GM21529 (cell line): ENCODE measurements around the gene NXPH1.

Experiments
- ATAC-seq: cut with Tn5 transposase; IDR thresholded peaks from one replicate; pipeline ENCODE4 v1.9.1; 2021; ENCODE audit not compliant: unreplicated experiment

NXPH1 gene

GRCh38 chr7:8435590-8436545 lies 2.5 kb downstream of the NXPH1 start:
- no peak for ATAC-seq

- ATAC-seq, result peak; percentile 89
These were observed 3.6 kb downstream of the NXPH1 start for GRCh38 chr7:8436965-8437364.

DNA sequence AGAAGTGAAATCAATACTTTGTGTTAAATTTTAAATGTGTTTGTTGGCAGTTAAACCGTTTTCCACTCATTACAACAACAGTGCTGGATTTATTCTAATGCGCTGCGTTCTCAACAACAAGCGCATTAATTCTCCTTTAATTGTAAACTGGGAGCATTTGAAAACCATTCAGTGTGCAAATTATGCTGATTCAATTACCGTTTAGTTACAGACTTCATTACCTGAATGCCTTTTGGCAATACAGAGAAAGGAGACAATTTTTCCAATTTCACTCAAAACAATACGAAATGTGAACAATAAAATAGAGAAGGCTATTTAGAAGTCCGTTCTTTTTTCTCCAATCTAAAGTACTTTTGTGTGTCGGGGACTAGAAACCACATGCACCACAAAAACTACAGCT lies 4.2 kb downstream of the NXPH1 start:
- no peak for ATAC-seq

DNA sequence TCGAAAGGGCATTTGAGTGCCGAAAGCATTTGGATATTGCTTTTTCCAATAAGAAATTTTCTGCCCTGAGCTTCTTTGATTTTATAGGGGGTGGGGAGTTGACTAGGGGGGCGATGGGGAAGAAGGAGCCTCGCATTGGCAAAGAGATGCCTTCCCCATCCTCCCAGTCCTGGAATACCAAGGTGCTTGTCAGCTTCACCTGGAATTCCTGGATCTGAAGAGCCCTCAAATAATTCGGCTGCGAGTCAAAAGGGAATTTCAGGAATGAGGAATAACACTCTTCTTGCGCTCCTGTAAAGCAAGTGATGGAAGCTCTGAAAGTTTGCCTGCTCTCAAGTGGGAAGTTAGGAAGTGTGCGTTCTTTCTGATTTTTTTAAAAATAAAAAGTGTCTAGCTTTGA lies 7.3 kb downstream of the NXPH1 start:
- ATAC-seq, result no peak

DNA sequence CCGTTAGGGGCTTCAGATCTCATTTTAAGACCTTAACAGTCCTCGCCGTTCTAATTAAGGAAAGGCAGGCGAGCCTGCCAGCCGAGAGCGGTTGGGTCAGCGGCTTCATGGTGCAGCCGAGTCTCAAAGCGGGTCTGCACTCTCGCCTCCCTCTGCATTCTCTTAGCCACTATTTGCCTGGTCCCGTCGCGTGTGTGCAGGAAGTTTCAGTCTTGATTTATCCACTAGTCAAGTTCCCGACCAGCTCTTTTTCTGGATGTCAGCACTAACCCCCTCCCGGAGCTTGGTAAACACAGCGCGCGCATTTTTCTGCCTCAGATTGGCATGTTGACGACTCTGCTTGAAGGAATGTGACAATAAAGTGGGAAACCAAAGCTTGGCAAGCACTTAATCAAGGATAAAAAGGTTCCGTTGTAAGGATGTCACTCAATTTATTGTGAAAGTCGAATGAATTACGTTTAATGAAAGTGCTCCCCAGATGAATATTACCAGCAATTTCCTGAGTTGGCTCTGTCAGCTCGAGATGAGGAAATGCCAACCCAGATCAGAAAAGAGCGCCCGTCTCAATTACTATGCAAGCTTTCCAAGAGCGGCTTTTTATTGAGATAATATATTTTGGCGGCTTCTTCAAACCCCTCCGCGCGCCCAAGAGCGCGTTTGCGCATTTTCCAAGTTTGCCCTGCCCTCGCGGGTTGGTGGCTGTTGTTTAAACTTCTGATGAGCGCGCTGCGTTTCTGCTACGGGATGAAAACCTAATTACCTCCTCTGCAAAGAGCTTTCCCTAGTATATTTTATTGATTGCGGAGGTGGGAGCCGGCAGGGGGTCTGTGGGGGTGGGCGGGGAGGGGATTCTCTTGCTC lies 7.9 kb downstream of the NXPH1 start:
- ATAC-seq, result no peak

DNA sequence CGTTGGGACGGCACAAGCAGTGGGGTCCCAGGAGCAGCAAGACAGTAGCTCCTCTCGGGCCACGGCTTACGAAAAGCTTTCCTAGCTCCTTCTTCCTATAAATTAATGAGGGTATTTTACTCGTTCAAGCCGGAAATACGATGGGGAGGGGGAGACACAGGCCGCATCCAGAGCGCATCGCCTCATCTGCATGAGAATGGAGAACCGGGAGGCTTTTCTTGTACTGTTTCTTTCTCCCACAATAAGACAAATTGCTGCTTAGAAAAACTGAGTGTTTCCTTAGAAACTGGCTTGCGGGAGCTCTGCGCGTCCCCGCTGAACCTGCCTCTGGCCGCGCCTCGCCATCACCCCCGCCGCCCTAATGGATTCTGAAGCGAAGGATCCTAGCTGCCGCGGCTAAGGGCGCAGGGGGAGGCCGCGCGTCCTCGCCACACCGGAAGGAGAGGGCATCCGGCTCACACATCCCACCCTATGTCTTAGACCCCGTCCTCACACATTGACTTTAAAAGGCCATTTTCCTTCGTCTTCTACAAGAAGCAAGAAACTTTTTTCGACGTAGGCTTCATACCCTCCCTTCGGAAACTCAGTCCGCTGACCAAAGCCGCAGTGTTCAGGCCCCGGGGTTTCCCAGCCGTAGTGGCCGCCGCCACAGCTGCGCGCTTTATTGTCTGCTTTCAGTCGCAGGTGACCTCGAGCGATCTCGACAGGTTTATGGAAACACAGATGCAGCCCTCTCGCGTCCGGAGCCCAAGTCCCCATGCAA lies 8.8 kb downstream of the NXPH1 start:
- no peak for ATAC-seq

DNA sequence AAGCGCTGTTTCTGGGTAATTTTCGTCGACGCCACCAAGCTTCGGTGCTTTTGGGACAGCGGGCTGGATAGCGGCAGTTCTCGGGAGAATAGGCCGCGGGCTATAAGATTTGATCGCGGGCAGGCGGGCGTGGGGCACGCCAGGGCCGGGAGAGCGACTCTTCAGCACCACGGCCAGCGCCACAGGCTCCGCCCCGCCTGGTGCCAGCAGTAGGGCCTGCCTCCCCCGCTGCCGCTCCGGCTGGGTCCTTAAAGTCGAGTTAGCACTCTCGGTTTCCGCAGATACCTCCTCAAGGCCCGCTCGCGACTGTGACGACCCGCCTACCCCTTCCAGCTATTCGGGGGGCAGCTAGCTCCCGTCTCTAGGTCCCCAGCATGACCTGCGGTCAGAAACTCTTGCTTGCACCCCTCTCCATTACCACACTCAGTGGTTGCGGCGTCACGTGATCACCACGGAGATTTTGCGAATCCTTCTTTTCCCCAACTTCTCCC lies 9.4 kb downstream of the NXPH1 start:
- ATAC-seq, result no peak

- no peak for ATAC-seq
These were observed 10.4 kb downstream of the NXPH1 start for GRCh38 chr7:8443576-8444467.

- ATAC-seq, result no peak
These were observed 11.0 kb downstream of the NXPH1 start for GRCh38 chr7:8444468-8444769.

DNA sequence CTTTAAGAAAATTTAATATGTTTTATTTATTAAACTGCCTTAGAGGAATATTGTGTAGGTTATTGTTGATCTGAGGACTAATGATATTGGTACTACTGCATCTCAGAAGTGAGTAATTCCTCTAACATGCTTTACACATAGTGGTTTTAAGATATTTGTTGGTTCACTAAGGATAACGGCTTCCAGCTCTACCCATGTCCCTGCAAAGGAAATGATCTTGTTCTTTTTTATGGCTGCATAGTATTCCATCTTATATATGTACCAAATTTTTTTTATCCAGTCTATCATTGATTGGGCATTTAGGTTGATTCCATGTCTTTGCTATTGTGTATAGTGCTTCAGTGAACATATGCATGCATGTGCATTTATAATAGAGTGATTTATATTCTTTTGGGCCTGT lies 20.1 kb downstream of the NXPH1 start:
- no peak for ATAC-seq

DNA sequence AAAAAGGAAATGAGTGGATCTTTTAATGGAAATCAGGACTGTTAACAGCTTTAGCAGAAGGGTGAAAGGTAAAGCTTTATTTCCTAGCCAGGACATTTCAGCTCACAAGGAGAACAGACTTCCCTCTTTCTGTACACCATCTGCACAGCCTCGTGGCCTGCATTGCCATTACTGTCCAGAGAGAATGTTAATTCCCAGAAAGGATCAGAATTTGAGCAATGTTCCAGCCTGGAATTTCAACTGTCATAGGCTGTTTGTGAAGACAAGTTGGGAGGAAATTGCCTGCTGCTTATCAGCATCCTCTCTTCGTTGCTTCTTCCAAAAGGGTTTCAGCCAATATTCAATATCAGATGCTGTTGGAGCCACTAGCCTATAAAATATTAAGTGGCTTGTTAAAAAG lies 22.0 kb downstream of the NXPH1 start:
- no peak for ATAC-seq

DNA sequence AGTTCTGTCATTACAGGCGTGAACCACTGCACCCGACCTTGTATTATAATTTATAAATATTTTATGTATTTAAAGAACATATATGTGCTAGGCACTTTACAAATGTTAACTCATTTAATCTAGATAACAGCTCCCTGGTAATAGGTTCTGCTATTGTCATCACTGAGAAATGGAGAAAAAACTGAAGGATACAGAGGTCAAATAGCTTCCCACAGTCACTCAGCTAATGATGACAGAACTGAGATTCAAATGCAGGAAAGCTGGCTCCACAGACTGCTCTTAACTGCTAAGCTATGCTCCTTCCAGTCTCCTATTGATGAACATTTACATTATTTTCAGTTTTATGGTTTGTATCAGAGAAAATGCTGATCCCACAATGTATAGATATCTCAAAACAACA lies 28.9 kb downstream of the NXPH1 start:
- ATAC-seq, result no peak

- no peak for ATAC-seq
These were observed 31.9 kb downstream of the NXPH1 start for GRCh38 chr7:8465338-8465737.

GRCh38 chr7:8480527-8480926 lies 47.1 kb downstream of the NXPH1 start:
- ATAC-seq, result no peak

- no peak for ATAC-seq
These were observed 47.7 kb downstream of the NXPH1 start for GRCh38 chr7:8481096-8481495.

DNA sequence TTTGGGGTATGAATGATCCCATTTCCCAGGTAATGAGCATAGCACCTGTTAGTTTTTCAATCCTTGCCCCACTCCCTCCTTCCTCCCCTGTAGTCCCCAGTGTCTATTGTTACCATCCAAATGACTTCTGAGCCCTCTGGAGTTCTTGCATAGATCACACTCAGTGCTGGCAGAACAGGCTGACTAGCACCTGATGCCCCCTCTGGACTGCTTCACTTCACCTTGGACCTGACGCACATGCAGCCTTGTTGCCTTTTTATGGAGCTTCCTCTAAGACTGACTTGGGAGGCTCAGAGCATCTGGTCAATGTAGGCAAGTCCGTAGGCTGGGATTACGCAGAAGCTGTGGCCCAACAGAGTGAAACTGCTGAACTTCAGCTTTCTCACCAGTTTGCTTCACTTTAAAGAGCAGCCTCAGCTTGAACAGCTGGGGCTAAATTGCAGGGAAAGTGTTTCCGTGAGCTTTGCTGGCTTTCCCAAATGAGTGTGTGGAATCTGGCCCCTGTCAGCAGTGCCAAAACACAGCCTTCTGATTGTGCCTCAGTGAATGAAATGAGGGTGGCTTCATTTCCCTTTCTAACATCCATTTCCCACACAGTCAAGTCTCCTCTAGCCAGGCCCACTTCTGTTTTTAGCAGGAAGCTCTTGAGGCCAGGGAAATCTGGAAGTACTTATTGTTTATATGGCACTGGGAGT lies 48.5 kb downstream of the NXPH1 start:
- no peak for ATAC-seq

DNA sequence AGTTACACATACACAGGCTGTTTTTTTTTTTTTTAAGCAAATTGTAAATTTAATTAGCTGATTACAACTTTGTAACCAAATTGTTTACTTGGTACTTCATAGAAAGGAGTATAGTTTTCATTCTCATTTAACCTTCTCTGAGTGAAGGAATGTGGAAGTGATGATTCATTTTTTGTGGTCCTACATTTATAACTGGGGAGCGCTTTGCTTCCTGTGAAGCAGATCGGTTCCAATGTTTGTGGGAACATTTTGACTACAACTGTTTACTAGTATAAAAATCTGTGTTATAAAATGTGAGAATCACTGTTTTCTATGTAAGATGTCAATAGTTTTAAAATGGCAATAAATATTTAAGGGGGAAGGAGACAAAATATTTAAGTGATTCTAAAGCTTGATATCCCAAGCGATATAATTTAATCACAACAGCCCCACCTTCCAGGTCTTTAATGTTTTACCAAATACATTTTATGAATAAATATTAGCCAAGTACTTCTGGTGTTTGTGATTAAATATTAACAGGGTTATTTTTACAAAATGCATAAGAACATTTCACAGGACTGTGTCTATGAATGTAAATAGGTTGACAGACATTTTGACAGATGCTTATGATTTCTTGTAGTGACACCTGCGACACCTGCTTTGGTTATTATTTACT lies 57.1 kb downstream of the NXPH1 start:
- ATAC-seq, result no peak

- no peak for ATAC-seq
These were observed 57.7 kb downstream of the NXPH1 start for GRCh38 chr7:8491106-8491505.
